GM12801 (cell line): ENCODE measurements around the gene ADM5.

Experiments used
- CTCF ChIP-seq: IDR thresholded peaks from one replicate; pipeline ENCODE4 v1.5.1; 2011; ENCODE audit warnings: control low read depth; ENCODE audit not compliant: insufficient read length; ENCODE audit errors: extremely low read depth

ADM5 gene

GRCh38 chr19:49689133-49690078 is at the start of gene ADM5:
Gene ADM5 (plus strand): TSS chr19:49689594. CDS start chr19:49689838, 244 bp downstream.
- TF ChIP-seq CTCF: no peak

- no peak for TF ChIP-seq CTCF
Measured at GRCh38 chr19:49640113-49640898, 49.1 kb upstream of the ADM5 start, which contains the start of gene RRAS. Gene RRAS (minus strand): TSS chr19:49640143. CDS start chr19:49640098, 45 bp downstream.

- no peak for TF ChIP-seq CTCF
Measured at GRCh38 chr19:49641688-49642491, 47.5 kb upstream of the ADM5 start, which contains the start of gene SCAF1. Gene SCAF1 (plus strand): TSS chr19:49642209. CDS start chr19:49645027, 2,818 bp downstream.

GRCh38 chr19:49642492-49643035 is 46.8 kb upstream of the ADM5 start:
- no peak for TF ChIP-seq CTCF

GRCh38 chr19:49643466-49643865 is 45.9 kb upstream of the ADM5 start:
- no peak for TF ChIP-seq CTCF

GRCh38 chr19:49645592-49645991 is 43.8 kb upstream of the ADM5 start:
- no peak for TF ChIP-seq CTCF

GRCh38 chr19:49645995-49646394 is 43.4 kb upstream of the ADM5 start:
- TF ChIP-seq CTCF: no peak
